Measurements from ENCODE around the gene MTHFD1L. TPM values are rescaled to one million over a fixed set of nuclear protein-coding genes. Genes with fewer than 3 reads are reported as not detected.

Gene MTHFD1L
- total and polyA plus RNA-seq, 9 of the 15 experiments (the other 6 are each of a cell fraction or from before 2014, with no cell fraction given), result 20.9 to 128 (median 61.0) TPM

DNA sequence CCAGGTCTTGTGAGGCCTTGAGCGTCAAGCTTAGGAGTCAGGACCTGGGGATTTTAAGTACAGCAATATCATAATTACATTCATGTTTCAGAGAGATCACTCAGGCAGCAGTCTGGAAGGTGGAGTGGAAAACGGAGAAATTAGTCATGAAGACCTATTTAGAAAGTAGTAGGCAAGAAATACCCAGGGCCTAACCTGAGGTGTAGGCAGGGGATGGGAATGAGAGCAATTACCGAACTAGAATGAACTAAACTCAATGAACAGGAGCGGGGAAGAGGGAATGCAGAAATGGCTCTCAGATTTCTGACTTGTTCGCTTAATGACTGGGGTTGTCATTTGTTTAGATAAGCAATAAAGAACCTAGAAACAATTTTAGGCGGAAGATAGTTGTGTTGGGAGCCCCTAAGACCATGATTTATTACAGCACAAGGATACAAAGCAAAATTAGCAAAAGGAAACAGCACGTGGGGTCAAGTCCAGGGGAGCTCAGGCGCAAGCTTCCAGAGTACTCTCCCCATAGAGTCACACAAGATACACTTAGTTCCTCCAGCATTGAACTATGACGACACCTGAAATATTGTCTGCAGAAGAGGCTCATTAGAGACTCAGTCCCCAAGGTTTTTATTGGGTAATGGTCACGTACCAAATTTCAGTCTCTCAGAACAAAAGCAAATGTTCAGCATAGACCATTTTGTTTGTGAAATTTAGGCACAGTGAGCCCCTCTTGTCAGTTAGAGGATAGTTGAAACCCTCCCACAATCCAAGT lies 195.4 kb downstream of the MTHFD1L start:
- Histone ChIP-seq H3K4me2 (ENCODE audit: insufficient read depth, low read length) (no peak overlapping the region), H2AFZ (ENCODE audit: low read depth, low read length) (no peak overlapping the region), H3K4me3 (no peak overlapping the region), H3K36me3 (ENCODE audit: control insufficient read depth, insufficient read depth, low read length) (peaks cover 7% of the 10 kb centered on the region; the same call in 2 of the 3 replicates), H3K9me3 (replicated peaks; ENCODE audit: control insufficient read depth, insufficient read depth, low read depth, low read length) (no peaks in the 10 kb centered on the region), H3K79me2 (ENCODE audit: control insufficient read depth, insufficient read depth, low read length) (no peaks in the 10 kb centered on the region), H3K27me3 (ENCODE audit: control insufficient read depth in 2 of 2, insufficient read depth in 2 of 2, low read length in 2 of 2) (no peaks in the 10 kb centered on the region), H3K4me1 (replicated peaks in 1 of 2; ENCODE audit: control insufficient read depth in 2 of 2, insufficient read depth in 2 of 2, low read length in 2 of 2) (no peaks in the 10 kb centered on the region), H3K9me1 (ENCODE audit: control insufficient read depth, insufficient read depth, low read length) (no peaks in the 10 kb centered on the region), H3K9ac (ENCODE audit: insufficient read depth in 1 of 2, low read depth in 2 of 2, low read length in 2 of 2) (no peak overlapping the region), H4K20me1 (replicated peaks; ENCODE audit: control insufficient read depth, insufficient read depth, low read length) (no peaks in the 10 kb centered on the region), H3K27ac (ENCODE audit: extremely low read depth, low read depth, low read length) (no peak overlapping the region)
- ChIA-PET CTCF (ENCODE audit: low intra/inter-chr PET ratio) (no interaction called here), POLR2A (interaction anchor here (0.6 kb wide), 1 partner anchor 10 kb away, joined by 4 read pairs; no protein-coding TSS in a partner anchor)
- in situ Hi-C loops (cut with MboI), result no loop called here
- no peak for DNase-seq (ENCODE audit: extremely low read depth in 1 of 4, low spot score in 3 of 4)
- no TSS peak for BruUV-seq (replicated peaks)
- FAIRE-seq, result no peak
- 89% methylated on average over 10 of the region's 10 CpGs for WGBS (ENCODE audit: insufficient coverage, low coverage, missing lambda C conversion rate)
- TF ChIP-seq ILK (tag; IDR thresholded peaks at IDR 0.05; ENCODE audit: borderline replicate concordance, low read depth), result no peak
- no peak for TF ChIP-seq TCF3 (CRISPR knock-in tag; IDR thresholded peaks at IDR 0.05)
- no peak for TF ChIP-seq RNF2 (IDR thresholded peaks at IDR 0.05)
- TF ChIP-seq RBFOX2 (IDR thresholded peaks at IDR 0.05; ENCODE audit: low read depth, low read length), result no peak
- TF ChIP-seq, protein P1, sequence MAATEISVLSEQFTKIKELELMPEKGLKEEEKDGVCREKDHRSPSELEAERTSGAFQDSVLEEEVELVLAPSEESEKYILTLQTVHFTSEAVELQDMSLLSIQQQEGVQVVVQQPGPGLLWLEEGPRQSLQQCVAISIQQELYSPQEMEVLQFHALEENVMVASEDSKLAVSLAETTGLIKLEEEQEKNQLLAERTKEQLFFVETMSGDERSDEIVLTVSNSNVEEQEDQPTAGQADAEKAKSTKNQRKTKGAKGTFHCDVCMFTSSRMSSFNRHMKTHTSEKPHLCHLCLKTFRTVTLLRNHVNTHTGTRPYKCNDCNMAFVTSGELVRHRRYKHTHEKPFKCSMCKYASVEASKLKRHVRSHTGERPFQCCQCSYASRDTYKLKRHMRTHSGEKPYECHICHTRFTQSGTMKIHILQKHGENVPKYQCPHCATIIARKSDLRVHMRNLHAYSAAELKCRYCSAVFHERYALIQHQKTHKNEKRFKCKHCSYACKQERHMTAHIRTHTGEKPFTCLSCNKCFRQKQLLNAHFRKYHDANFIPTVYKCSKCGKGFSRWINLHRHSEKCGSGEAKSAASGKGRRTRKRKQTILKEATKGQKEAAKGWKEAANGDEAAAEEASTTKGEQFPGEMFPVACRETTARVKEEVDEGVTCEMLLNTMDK (IDR thresholded peaks at IDR 0.05; ENCODE audit: borderline replicate concordance, insufficient read depth, low read depth, low read length, poor library complexity, severe bottlenecking), result no peak
- no peak for TF ChIP-seq GTF2F1 (IDR thresholded peaks at IDR 0.05; ENCODE audit: low read depth, low read length)
- TF ChIP-seq, protein P2, sequence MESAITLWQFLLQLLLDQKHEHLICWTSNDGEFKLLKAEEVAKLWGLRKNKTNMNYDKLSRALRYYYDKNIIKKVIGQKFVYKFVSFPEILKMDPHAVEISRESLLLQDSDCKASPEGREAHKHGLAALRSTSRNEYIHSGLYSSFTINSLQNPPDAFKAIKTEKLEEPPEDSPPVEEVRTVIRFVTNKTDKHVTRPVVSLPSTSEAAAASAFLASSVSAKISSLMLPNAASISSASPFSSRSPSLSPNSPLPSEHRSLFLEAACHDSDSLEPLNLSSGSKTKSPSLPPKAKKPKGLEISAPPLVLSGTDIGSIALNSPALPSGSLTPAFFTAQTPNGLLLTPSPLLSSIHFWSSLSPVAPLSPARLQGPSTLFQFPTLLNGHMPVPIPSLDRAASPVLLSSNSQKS (CRISPR knock-in tag; IDR thresholded peaks at IDR 0.05), result no peak
- intact Hi-C loops (cut with micrococcal nuclease), result no loop called here
- ATAC-seq, result no peak

Measured in K562 (cell line).